ENCODE data around the gene URB1. TPM values are rescaled to one million over a fixed set of nuclear protein-coding genes. Genes with fewer than 3 reads are reported as not detected.
A peak's percentile ranks its signal among the peaks of the same experiment; 100 is the strongest.

The URB1 gene
- total and polyA plus RNA-seq, 9 of the 15 experiments (the other 6 are each of a cell fraction or from before 2014, with no cell fraction given): 0.97 to 53.6 (median 21.5) TPM

GRCh38 chr21:32278518-32279376 is 114.1 kb downstream of the URB1 start, which contains the start of gene MIS18A (continued):
- TF ChIP-seq BRF1 (IDR thresholded peaks at IDR 0.05; ENCODE audit: borderline replicate concordance, extremely low read depth, insufficient read length) (no peak), ZNF282 (CRISPR knock-in tag; IDR thresholded peaks at IDR 0.05) (no peak), ZNF561 (CRISPR knock-in tag; conservative IDR thresholded peaks at IDR 0.05) (no peak), CREB1 (IDR thresholded peaks at IDR 0.05) (no peak; the same call in 1 of the 2 replicates), CREB1 (CRISPR knock-in tag; IDR thresholded peaks at IDR 0.05) (no peak), ZHX1 (conservative IDR thresholded peaks at IDR 0.05; ENCODE audit: low read length) (no peak), MITF (IDR thresholded peaks at IDR 0.05) (no peak), RBM15 (IDR thresholded peaks at IDR 0.05; ENCODE audit: insufficient read depth, low read length) (no peak), ZSCAN32 (CRISPR knock-in tag; IDR thresholded peaks at IDR 0.05) (no peak), ZNF239 (CRISPR knock-in tag; IDR thresholded peaks at IDR 0.05) (no peak), NR0B1 (IDR thresholded peaks at IDR 0.05; ENCODE audit: partially characterized antibody) (no peak), FOXK1 (CRISPR knock-in tag; IDR thresholded peaks at IDR 0.05; ENCODE audit: borderline replicate concordance) (no peak), SP1 (CRISPR knock-in tag; IDR thresholded peaks at IDR 0.05) (peak; percentile 44), ZNF740 (CRISPR knock-in tag; IDR thresholded peaks at IDR 0.05) (no peak; the same call in 1 of the 2 replicates), ZNF740 (tag; IDR thresholded peaks at IDR 0.05) (no peak), HDAC3 (IDR thresholded peaks at IDR 0.05; ENCODE audit: borderline replicate concordance, partially characterized antibody) (no peak), BACH1 (tag; IDR thresholded peaks at IDR 0.05) (no peak), ZBTB26 (CRISPR knock-in tag; IDR thresholded peaks at IDR 0.05) (no peak)
